Measurements from ENCODE around the gene CCNA2.

Gene CCNA2

DNA sequence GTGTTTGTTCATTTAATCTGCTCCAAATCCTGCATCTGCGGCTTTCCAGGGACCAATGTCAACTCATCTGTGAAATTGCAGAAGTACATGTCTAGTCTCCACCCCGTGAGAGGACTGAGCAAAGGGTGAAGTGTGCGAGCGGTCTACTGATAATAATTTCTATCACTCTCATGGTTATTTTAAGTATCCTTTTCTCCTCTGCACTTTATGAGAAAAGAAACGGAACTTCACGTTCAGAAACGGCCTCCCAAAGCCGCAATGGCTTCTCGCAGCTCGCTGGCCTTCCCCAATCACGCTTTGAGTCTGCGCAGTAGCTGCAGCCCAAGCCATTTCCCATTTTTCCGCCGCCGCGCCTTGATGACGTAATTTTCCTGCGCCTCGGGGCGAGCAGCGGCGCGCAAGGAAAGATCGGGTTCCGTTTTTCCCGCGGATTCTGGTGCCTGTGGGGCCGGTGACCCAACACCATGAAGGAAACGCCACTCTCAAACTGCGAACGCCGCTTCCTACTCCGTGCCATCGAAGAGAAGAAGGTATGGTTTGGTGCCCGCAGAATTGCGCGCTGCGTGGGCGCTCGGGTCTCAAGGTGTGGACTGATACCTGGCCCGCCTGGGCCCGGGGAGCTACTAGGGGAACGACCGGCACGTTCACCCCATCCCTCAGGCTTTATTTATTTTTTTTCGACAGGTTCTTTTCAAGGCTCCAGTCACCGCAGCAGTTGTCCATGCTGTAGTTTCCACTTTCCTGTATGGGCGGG is 22.5 kb downstream of the CCNA2 start, which contains the start of gene EXOSC9:
TSS of gene EXOSC9 (plus strand) at position 363 of the 754 bp plus-strand sequence. CDS start at position 465, 102 bp downstream.
- peak; percentile 5 for FAIRE-seq

DNA sequence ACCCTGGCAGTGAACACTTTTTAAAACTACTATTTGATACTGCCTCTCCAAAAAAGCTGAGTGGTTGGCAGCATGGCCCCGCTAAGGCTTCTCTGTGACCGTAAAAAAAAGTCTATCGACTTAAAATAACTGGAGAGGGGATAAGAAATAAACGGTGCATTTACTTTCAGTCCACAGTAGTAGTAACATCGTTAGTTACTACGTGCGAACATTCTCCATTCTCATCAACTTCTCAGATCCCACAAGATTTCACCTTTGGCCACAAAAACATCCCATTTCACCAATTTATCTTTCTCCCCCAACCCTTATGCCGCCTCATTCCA is 23.1 kb downstream of the CCNA2 start:
- no peak for FAIRE-seq

DNA sequence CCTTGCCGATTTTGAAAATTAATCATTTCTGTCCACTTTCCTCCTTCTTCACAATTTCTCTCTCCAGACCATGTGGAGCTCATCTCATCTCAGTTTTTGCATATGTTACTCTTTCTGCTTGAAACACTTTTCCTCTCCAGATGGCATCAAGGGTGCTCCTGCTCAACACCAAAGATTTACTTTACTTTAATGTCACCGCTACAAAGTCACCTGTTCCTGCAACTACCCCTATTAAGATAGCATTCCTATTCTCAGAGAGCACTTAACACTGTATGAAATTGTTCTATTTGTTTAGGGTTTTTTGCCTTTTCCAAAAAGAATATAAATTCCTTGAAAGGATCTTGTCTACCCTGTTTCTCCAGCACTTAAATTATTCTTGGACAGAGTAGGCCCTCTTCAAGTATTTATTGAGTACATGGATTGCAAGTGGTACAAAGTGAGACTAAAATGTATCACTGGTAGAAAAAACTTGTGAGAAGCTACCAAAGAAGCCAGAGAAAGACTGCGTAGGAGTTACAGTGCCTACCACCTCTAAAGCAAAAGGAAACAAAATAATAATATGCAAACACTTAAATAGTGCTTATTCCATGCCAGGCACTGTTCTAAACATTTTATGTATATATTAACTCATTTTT is 23.7 kb downstream of the CCNA2 start:
- FAIRE-seq = no peak

DNA sequence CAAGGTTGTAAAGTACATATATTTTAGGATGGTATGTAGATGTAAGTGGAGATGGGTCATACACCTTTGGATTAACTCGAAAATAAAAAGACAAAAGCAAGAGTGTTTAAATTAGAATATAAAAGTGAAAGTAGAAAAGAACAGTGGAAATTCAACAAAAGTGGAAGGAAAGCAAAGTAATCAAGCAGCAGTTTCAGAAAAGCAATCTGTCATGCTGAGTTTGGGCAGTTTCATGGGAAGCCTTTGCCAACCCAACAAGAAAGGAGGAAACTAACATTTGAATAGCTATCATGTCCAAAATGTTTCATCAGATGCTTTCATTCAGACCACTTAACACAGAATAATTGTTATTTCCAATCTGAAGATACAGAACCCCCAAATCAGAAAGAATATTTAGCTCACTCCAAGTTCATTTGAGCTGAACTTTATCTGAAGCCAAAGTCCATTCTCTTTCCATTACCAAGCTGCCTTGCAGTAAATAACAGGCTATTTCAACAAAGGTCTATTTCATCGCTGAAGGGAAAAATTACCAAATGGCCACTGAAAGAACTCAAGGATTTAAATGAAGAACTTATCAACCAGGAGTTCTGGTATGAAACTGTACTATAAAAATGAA is 24.4 kb downstream of the CCNA2 start:
- no peak for FAIRE-seq

DNA sequence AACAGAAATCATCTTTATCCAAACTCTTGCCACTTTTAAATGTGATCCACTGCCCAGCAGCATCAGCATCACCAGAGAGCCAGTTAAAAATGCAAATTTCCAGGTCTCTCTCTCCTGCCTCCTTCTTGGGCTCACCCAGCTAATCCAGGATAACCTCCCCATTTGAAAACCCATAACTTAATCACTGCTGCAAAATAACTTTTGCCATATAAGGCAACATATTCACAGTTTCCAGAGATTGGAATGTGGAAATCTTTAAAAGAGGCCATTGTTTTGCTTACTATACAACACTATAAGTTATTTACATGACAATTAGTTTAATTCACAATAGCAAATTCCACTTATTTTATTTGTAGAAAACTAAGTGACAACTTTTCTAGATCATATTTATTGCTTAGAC is 27.4 kb downstream of the CCNA2 start:
- FAIRE-seq = no peak

DNA sequence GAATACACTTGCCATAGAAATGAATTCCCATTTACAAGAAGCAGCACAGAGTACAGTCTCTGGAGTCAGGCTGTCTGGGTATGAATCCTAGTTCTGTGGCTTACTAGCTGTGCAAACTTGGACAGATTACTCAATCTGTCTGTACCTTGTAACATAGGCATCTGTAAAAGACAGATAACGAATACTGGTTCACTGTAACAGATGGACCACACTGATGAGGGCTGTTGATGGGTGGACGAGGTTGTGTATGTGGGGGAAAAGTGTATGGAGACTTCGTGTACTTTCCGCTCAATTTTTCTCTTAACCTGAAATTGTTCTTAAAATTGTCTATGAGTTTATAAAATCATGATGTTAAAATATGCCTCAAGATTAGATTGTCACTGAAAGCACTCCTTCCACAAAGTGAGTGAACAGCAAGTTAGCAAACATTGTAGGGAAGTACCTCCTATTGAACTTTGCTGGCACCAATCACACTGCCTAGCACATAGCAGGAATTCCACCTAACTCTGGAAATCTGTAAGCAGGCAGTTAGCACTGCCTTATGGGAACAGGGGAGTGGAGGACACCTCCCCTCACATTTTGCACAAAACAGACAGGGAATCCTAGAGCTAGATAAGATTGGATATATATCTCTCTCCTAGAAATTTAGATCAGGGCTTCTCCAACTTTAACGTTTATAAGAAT is 29.0 kb downstream of the CCNA2 start:
- FAIRE-seq = no peak

DNA sequence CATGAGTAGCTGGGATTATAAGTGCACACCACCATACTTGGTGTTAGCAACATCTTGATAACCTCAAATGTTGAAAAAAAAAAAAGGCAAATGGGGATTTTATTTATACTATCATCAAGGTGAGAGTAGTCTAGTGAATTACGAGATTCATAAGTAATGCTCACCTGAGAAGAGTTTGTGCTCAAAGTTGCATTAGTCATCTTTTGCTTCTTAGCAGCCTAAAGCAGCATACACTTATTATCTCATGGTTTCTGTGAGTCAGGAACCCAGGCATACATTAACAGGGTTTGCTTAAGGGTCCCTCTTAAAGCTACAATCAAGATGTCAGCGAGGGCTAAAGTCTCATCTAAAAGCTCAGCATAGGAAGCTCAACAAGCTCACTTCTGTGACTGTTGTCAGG is 30.7 kb downstream of the CCNA2 start:
- FAIRE-seq = no peak

DNA sequence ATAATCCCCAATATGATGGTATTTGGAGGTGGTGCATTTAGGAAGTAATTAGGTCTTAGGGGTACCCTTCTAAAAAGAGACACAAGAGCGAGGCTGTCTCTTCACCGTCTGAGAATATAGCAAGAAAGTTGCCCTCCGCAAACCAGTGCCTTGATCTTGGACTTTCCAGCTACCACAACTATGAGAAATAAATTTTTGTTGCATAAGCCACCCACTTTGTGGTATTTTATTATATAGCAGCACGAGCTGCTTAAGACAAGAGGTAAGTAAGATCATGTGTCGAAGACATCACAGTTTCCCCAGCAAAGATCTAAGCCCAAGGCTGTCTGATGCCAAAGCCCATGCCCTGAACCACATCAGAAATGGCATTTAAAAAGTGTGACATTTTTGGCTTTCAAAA is 32.2 kb downstream of the CCNA2 start:
- FAIRE-seq = no peak

DNA sequence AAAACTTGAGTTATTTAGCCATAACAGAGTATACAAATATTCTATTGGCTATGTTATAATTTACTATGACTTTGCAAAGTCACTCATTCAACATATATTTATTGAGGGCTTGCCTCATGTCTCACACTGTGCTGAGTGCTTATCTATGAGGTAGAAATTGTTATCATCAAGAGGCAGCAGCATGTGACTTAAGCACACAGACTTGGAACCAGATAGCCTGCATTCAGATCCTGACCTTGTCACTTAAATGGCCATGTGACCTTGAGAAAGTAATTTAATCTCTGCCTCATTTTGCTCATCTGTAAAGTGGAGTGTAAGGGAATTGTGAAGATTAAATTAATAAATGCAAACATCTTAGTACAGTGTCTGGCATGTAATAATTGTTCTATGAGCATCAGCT is 32.7 kb downstream of the CCNA2 start:
- FAIRE-seq = no peak

DNA sequence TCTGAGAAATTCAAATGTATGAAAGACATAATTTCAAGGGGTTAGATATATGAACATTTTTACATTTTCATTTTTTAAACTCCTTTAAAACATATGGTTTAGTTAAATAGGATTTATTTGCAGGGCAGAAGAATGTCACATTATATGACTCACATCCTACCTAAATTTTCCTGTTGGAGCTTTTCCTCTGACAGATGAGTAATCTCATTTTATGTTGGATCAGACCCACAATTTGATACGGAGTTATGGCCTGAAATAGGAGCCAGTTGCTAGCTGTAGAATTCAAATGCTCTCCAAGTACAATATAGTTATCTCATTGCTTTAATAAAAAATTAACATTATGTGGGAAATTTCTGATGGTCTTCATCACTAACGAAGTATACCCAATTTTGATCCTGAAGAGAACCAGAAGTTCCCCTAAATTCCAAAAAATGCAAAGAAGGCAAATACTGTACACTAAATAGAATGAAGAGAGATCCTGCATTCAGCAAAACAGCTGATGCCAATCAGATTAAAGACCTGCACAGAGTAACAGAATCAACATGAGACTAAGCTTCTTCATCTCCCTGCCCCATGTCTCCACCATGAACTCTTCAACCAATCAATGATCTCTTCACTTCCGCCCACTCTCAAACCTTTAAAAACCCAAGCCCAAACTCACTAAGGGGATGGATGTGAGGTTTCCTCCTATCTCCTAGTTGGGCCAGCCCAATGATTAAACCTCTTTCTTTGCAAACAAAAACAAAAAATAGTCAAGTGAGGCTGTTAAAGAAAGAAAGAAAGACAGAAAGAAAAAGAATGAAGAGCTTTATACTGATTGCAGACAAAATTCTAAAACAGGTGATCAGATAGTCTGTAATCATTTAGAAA is 33.5 kb downstream of the CCNA2 start:
- FAIRE-seq = no peak

DNA sequence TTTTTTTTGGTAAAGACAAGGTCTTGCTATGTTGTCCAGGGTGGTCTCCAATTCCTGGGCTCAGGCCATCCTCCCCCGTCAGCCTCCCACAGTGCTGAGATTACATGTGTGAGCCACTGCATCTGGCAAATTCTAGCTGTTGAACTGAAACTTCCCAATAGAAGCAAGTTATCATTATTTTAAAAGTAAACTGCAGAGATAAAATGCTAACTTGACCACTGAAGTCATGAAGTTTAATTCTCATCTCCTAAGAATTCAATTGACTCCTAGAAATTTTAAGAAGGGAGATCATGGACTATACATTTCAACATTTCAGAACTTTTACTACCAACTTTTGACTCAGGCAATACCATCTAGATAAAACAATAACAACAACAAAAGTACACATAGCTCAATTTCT is 34.2 kb downstream of the CCNA2 start:
- no peak for FAIRE-seq

DNA sequence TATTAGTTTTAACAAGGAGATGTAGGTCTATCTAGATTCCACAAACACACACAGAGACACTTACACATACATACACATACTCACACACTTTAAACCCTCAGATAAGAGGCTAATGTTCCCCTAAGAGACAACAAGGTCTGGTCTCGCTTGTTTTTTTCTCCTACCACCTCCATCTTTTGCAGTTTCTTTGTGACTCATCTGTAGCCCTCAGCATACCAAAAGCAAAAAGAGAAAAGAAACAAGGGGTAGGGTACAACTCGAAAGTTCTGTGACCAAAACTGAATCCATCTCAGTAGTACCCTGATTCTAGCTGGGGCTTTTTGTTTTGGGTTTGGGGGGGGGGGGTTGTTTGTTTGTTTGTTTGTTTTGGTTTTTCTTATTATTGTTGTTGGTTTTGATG is 34.8 kb downstream of the CCNA2 start:
- FAIRE-seq = no peak

DNA sequence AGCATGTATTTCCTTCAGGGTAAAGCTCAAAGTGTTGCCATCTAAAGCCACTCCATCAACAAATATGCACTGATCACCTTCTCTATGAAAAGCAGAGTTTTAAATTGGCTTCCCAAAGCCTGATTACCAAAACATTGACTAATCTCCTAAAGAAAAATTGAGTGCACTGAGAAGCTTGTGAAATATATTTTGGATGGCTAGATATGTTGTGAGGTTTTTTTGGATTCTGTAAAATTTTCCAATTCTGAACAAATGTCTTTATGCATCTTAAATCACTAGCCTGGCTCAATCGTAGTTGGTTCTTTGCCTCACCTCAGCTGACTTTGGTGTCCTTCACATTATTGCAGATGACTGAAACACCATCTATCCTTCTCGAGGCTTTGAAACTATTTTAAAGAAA is 37.5 kb downstream of the CCNA2 start:
- no peak for FAIRE-seq

DNA sequence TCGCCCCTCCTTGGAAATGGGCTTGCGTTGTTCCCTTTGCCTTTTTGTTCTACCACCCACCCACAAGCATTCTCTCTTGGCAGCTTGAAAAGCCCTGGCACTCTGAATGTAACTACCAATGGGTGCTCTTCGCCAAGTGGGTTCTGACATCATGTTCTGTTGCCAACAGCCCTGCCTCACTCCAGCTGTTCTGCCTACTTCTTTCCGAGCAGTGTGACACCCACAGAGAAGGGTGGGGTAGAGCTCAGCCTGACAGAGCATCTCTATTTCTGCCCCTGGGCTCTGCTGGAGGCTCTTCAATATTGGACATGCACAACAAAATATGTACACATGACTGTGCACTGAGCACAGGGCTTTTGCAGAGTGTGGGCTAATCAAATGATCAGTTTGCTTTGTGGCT is 38.2 kb downstream of the CCNA2 start:
- no peak for FAIRE-seq

DNA sequence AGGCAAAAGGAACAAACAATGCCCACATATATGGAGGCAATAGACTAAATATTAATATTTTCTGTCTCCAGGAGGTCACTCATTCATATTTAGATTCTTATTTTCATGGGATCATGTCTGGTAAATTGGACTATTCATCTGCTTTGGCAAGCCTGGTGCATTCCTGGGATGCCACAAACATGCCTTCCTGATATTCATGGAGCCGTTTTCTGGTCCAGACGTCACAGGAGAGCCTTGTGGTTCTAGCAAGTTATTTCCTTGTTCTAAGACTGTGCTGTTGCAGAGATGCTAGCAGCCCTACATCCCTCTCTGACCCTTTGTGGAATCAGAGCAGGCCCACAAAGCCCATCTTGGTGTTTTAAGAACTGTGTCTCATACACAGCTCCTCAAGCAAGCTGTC is 38.7 kb downstream of the CCNA2 start:
- no peak for FAIRE-seq

DNA sequence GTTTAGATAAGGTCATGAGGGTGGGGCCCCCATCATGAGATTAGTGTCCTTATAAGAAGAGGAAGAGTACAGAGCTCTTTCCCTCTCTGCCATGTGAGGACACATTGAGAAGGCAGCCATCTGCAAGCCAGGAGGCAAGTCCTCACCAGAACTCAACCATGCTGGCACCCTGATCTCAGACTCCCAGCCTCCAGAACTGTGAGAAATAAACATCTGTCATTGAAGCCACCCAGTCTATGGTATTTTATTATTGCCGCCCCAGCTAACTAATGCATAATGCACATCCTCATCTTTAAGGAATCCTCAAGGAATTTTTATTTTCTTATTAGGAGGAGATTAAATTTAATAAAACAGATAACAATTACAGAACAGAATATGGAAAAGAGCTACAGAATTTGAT is 39.3 kb downstream of the CCNA2 start:
- FAIRE-seq = no peak

DNA sequence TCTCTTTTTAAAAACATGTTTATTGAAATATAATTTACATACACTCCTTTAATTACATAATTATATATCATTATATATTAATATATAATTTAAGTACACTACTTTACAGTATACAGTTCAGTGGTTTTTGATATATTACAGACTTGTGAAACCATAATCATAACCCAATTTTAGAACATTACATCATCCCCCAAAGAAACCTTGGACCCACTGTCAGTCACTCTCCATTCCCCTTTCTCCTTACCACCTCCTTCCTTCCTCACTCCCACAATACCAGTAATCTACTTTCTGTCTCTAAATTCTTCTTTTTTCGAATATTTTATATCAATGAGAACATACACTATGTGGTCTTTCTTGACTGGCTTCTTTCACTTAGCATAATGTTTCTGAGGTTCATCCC is 40.5 kb downstream of the CCNA2 start:
- no peak for FAIRE-seq

DNA sequence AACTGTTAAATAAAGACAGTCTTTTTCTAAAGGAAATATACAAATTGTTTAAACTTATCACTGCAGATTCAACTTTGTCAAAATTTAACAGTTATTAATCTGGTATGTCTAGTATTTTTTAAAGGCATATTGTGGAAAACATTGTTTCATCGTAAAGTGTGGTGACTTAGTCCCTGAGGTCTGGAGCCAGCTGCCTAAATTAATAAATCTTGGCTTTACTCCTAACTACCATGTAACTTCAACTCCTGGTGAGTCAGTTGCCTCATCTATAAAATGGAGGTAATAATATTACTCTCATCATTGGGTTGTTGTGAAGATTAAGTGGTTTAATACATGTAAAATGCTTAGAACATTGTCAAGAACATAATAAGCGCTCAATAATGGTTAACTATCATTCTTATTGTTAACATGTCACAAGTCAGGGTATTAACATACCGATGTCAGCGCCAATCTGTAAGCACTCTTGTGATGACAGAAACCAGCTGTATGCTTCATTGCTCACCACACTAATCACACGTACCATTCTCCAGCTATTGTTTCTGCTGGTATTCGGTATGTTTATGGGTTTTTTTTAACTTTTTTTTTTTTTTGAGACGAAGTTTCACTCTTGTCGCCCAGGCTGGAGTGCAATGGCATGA is 44.6 kb downstream of the CCNA2 start:
- no peak for FAIRE-seq

DNA sequence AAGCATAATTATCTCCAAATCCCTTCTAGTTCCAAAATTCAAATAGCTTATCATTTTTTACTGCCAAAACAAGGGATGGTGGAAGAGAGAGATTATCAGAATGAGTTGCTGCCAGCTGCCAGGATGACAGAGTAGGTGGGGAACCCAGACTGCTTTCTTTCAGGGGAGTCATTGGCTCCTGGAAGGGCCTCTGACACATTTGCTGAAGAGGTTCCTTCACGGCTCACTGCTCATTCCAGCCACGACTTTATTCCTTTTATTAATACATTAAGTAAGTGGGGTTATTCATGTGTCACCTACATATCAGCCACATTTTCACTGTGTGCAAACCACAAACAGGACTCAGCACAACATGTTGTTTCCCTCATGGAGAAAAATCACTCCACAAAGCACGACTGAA is 46.1 kb downstream of the CCNA2 start:
- no peak for FAIRE-seq

DNA sequence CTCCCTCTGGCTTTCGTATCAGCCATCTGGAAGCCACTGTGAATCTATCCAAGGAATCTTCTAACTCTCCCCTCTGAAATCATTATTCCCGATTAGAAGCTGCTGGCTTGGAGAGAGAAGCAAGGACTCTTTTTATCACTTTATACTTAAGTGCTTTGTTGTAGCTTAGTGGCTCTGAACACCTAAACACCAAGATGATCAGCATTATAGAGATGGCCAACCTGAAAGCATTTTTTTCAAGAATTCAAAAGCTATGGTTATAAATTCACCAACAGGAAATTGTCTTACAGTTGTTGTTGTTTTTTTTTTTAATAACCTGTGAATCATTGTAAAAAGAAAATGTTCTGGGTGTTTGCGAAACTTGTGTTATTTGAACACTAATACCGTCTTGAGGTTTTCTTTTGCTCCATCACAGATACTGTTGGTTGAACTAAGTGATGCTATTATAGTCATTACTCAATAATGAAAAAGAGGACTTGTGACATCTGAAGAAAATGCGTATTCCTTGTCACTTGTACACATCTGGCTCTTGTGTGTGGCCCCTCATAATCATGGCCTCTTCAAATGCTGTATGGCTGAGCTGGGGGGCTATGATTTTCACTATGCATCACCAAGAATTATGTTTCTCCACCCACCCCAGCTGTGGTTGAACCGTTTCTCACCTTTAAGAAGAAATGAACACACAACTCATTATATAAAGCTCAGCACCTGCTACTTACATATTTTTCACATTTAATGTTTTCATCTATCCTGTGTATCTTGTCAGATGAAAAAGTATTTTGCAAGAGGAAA is 46.9 kb downstream of the CCNA2 start:
- FAIRE-seq = no peak

DNA sequence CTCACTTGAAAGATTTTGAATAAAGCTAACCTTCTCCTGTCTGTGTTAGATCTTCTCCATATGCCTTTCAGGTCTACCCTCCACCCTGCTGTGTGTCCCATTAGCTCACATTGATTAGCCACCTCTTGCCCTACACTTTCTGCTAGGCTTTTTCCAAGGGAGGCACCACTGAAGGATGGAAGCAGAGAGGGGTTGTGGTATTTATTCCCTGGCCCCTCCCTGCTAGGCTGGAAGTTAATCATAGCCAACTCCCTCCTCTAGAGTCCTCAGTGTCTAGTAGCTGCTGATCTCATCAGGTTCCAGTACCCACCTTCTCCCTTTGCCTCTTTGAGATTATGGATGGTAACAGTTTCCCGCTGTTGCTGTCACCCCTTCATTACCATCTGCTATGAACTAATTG is 49.8 kb downstream of the CCNA2 start:
- no peak for FAIRE-seq

Measured in colon (tissue), 2 donors.